ENCODE results near the gene GABBR2. TPM values are rescaled to one million over a fixed set of nuclear protein-coding genes. Genes with fewer than 3 reads are reported as not detected.

GABBR2 gene
- total RNA-seq, 2 experiments from 2014 or later: not detected

DNA sequence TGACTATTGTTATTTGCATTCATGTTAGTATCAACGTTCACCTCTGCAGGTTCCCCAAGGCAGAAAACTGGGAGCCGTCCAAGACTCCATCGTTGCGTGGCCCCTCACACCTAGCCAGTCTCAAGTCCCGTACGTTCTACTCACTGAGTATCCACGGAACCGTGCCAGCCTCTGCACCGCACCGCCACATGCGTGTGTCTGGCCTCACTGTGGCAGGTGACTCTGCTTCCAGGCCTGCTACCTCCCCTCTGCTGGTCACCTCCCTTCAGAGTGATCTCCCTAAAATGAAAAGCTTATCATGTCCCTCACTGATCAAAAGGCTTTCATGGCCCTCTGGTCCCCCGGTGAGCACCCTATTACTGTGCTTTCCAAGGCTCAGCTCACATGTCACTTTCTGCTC lies 108.1 kb downstream of the GABBR2 start:
- intact Hi-C loops (cut with DNase I, micrococcal nuclease): no loop called here
- Mint-ChIP-seq H3K4me3 (no peak overlapping the region), H3K36me3 (ENCODE audit: low read depth) (no peaks in the 10 kb centered on the region), H3K9me3 (no peaks in the 10 kb centered on the region), H3K27me3 (peaks cover 10% of the 10 kb centered on the region), H3K27ac (no peak overlapping the region), H3K4me1 (ENCODE audit: low read depth) (no peaks in the 10 kb centered on the region)
- Histone ChIP-seq H3K4me3 (ENCODE audit: low read length) (no peak overlapping the region), H3K36me3 (ENCODE audit: insufficient read depth, low read length) (no peaks in the 10 kb centered on the region), H3K4me1 (ENCODE audit: insufficient read depth, low read length) (no peaks in the 10 kb centered on the region), H3K27me3 (ENCODE audit: control insufficient read depth in 1 of 2, insufficient read depth in 2 of 2, low read length in 2 of 2) (no peaks in the 10 kb centered on the region), H3K27ac (ENCODE audit: low read depth in 1 of 2, low read length in 2 of 2) (no peak overlapping the region), H3K9me3 (ENCODE audit: control insufficient read depth in 1 of 2, insufficient read depth in 1 of 2, low read length in 2 of 2) (no peaks in the 10 kb centered on the region)
- ATAC-seq (ENCODE audit: poor library complexity): no peak
- ChIA-PET POLR2A (no interaction called here), CTCF (no interaction called here)
- TF ChIP-seq, protein P1, sequence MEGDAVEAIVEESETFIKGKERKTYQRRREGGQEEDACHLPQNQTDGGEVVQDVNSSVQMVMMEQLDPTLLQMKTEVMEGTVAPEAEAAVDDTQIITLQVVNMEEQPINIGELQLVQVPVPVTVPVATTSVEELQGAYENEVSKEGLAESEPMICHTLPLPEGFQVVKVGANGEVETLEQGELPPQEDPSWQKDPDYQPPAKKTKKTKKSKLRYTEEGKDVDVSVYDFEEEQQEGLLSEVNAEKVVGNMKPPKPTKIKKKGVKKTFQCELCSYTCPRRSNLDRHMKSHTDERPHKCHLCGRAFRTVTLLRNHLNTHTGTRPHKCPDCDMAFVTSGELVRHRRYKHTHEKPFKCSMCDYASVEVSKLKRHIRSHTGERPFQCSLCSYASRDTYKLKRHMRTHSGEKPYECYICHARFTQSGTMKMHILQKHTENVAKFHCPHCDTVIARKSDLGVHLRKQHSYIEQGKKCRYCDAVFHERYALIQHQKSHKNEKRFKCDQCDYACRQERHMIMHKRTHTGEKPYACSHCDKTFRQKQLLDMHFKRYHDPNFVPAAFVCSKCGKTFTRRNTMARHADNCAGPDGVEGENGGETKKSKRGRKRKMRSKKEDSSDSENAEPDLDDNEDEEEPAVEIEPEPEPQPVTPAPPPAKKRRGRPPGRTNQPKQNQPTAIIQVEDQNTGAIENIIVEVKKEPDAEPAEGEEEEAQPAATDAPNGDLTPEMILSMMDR (IDR thresholded peaks at IDR 0.05): no peak
- no peak for DNase-seq

DNA sequence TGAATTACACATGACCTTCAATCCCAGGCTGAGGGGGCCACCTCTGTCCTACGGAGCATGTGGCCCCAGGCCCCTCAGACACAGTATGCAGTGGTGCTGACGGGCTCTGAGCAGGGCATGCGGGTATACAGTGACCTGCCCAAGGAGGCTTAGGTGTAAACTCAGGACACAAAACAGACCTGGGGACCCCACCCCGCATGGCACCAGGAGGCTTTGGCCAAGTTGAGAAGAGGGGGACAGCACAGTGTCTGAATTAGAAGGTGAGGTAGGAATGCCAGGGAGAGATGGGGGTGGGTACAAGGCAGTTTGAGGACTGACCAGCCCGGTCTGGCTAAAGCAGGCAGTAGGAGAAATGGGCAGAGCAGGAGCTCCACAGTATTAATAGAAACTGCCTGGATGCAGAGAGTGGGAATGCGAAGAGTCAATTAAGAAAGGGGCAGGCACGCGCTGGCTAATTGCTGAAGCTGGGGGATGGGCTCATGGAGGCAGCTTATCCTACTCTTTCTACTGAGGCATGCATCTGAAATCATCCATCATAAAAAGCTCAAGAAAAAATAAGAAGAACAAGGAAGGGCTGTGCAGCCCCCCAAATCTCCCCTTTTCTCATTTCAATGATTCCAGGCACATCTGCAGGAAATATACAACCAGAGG lies 109.0 kb downstream of the GABBR2 start:
- Mint-ChIP-seq H3K27ac (no peak overlapping the region), H3K36me3 (ENCODE audit: low read depth) (no peaks in the 10 kb centered on the region), H3K4me3 (no peak overlapping the region), H3K27me3 (peaks cover 10% of the 10 kb centered on the region), H3K4me1 (ENCODE audit: low read depth) (no peaks in the 10 kb centered on the region), H3K9me3 (no peaks in the 10 kb centered on the region)
- POLR2A ChIA-PET: no interaction called here
- no peaks in the 10 kb centered on the region for H3K4me1 ChIP-seq (ENCODE audit: insufficient read depth, low read length)
- TF ChIP-seq, protein P1 (IDR thresholded peaks at IDR 0.05): no peak
- DNase-seq (no peak), ATAC-seq (ENCODE audit: poor library complexity) (no peak)
- no peaks in the 10 kb centered on the region for H3K9me3 ChIP-seq (ENCODE audit: control insufficient read depth in 1 of 2, insufficient read depth in 1 of 2, low read length in 2 of 2)
- intact Hi-C loops (cut with DNase I, micrococcal nuclease): no loop called here
- H3K4me3 ChIP-seq (ENCODE audit: low read length): no peak overlapping the region
- CTCF ChIA-PET: no interaction called here
- no peak overlapping the region for H3K27ac ChIP-seq (ENCODE audit: low read depth in 1 of 2, low read length in 2 of 2)
- no peaks in the 10 kb centered on the region for H3K27me3 ChIP-seq (ENCODE audit: control insufficient read depth in 1 of 2, insufficient read depth in 2 of 2, low read length in 2 of 2)
- H3K36me3 ChIP-seq (ENCODE audit: insufficient read depth, low read length): no peaks in the 10 kb centered on the region

DNA sequence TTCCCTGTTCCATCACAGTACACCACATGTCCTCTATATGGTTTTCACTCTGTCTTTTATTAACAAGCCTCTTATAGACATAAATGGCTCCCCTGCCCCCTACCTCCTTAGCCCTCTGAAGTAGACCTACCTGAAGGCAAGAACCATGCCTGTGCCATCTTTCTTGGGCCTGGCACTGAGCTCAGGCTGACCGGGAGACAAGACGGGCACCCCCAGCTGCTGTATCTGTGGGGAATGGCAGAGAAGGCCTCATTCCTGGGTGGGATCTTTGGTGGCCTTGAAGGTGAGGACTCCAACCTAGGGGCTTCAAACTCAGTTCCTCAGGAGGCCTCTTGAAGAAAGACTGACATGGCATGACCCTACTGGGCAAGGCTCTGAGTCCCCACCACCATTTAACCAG lies 109.9 kb downstream of the GABBR2 start:
- peaks cover 10% of the 10 kb centered on the region for H3K27me3 Mint-ChIP-seq
- H3K4me1 Mint-ChIP-seq (ENCODE audit: low read depth): no peaks in the 10 kb centered on the region
- H3K4me3 Mint-ChIP-seq: no peak overlapping the region
- H3K4me1 ChIP-seq (ENCODE audit: insufficient read depth, low read length): no peaks in the 10 kb centered on the region
- H3K36me3 Mint-ChIP-seq (ENCODE audit: low read depth): no peaks in the 10 kb centered on the region
- POLR2A ChIA-PET: no interaction called here
- DNase-seq (no peak), ATAC-seq (ENCODE audit: poor library complexity) (no peak)
- no peaks in the 10 kb centered on the region for H3K9me3 ChIP-seq (ENCODE audit: control insufficient read depth in 1 of 2, insufficient read depth in 1 of 2, low read length in 2 of 2)
- H3K27me3 ChIP-seq (ENCODE audit: control insufficient read depth in 1 of 2, insufficient read depth in 2 of 2, low read length in 2 of 2): no peaks in the 10 kb centered on the region
- no peak overlapping the region for H3K27ac Mint-ChIP-seq
- no peaks in the 10 kb centered on the region for H3K9me3 Mint-ChIP-seq
- no peak overlapping the region for H3K4me3 ChIP-seq (ENCODE audit: low read length)
- H3K36me3 ChIP-seq (ENCODE audit: insufficient read depth, low read length): no peaks in the 10 kb centered on the region
- CTCF ChIA-PET: no interaction called here
- H3K27ac ChIP-seq (ENCODE audit: low read depth in 1 of 2, low read length in 2 of 2): no peak overlapping the region
- intact Hi-C loops (cut with DNase I, micrococcal nuclease): no loop called here
- TF ChIP-seq, protein P1 (IDR thresholded peaks at IDR 0.05): no peak

Measured in CD4-positive, alpha-beta T cell (primary cell).